HL-60 (cell line): ENCODE data around the gene MBD3.

Experiments used
- GABPA ChIP-seq: IDR thresholded peaks from 2 replicates; pipeline ENCODE4 v1.6.1; 2012; ENCODE audit warnings: low read depth
- POLR2AphosphoS5 ChIP-seq: IDR thresholded peaks from 2 replicates; pipeline ENCODE4 v1.6.1; 2012; ENCODE audit warnings: low read depth
- SPI1 ChIP-seq: IDR thresholded peaks from 2 replicates; pipeline ENCODE4 v1.6.1; 2012; ENCODE audit warnings: low read depth, mild to moderate bottlenecking, borderline replicate concordance
- TF ChIP-seq, protein P1 (sequence below): IDR thresholded peaks from one replicate; pipeline ENCODE4 v1.5.1; 2011; ENCODE audit warnings: low read length, control low read depth, inconsistent platforms; ENCODE audit not compliant: insufficient read depth
- TF ChIP-seq, protein P2 (sequence below): IDR thresholded peaks from 2 replicates; pipeline ENCODE4 v1.6.1; 2012; ENCODE audit warnings: low read depth; ENCODE audit not compliant: insufficient replicate concordance

DNA sequence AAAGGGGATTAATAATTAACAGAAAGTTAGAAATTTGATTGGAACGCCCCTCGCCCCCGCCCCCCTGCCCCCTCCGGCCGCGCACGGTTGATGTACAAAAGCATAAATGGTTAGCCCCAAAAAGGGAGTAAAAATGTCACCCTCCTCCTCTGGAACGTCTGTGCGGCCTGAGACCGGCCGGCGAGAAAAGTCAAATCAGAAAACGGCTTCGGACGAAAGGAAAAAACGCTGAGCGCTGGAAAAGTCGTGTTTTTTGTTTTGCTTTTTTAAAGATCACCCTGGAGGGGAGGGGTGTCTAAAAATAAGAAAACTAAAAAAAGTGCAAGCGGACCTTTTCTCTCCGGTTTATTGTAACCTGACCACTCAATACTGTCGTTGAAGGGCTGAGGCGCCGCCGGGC is 37.7 kb downstream of the MBD3 start:
- TF ChIP-seq POLR2AphosphoS5 (no peak), GABPA (no peak), SPI1 (no peak)
- TF ChIP-seq, protein P1, sequence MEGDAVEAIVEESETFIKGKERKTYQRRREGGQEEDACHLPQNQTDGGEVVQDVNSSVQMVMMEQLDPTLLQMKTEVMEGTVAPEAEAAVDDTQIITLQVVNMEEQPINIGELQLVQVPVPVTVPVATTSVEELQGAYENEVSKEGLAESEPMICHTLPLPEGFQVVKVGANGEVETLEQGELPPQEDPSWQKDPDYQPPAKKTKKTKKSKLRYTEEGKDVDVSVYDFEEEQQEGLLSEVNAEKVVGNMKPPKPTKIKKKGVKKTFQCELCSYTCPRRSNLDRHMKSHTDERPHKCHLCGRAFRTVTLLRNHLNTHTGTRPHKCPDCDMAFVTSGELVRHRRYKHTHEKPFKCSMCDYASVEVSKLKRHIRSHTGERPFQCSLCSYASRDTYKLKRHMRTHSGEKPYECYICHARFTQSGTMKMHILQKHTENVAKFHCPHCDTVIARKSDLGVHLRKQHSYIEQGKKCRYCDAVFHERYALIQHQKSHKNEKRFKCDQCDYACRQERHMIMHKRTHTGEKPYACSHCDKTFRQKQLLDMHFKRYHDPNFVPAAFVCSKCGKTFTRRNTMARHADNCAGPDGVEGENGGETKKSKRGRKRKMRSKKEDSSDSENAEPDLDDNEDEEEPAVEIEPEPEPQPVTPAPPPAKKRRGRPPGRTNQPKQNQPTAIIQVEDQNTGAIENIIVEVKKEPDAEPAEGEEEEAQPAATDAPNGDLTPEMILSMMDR, result no peak
- TF ChIP-seq, protein P2, sequence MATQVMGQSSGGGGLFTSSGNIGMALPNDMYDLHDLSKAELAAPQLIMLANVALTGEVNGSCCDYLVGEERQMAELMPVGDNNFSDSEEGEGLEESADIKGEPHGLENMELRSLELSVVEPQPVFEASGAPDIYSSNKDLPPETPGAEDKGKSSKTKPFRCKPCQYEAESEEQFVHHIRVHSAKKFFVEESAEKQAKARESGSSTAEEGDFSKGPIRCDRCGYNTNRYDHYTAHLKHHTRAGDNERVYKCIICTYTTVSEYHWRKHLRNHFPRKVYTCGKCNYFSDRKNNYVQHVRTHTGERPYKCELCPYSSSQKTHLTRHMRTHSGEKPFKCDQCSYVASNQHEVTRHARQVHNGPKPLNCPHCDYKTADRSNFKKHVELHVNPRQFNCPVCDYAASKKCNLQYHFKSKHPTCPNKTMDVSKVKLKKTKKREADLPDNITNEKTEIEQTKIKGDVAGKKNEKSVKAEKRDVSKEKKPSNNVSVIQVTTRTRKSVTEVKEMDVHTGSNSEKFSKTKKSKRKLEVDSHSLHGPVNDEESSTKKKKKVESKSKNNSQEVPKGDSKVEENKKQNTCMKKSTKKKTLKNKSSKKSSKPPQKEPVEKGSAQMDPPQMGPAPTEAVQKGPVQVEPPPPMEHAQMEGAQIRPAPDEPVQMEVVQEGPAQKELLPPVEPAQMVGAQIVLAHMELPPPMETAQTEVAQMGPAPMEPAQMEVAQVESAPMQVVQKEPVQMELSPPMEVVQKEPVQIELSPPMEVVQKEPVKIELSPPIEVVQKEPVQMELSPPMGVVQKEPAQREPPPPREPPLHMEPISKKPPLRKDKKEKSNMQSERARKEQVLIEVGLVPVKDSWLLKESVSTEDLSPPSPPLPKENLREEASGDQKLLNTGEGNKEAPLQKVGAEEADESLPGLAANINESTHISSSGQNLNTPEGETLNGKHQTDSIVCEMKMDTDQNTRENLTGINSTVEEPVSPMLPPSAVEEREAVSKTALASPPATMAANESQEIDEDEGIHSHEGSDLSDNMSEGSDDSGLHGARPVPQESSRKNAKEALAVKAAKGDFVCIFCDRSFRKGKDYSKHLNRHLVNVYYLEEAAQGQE, result no peak
